Psoas muscle (tissue), 8 donors: Measurements from ENCODE around the gene RPL27. TPM values are rescaled to one million over a fixed set of nuclear protein-coding genes. Genes with fewer than 3 reads are reported as not detected.
"Not testable (repeated sequence)": the region's sequence is repeated elsewhere in the genome, so short reads cannot be mapped to it uniquely, and the experiment has no call there.

Experiments used
- ATAC-seq, 4 donors: fragments of 200-7000 bp; cut with Tn5 transposase; one replicate each; pipeline ENCODE4 v1.9.1; 2020; ENCODE audit warnings: moderate library complexity in 3 of 4, mild to moderate bottlenecking in 2 of 4
- DNase-seq, 2 donors: peaks; one replicate each; pipeline ENCODE4 v3.0.0-alpha.2; 2020
- H3K27ac ChIP-seq: fragments of 200-600 bp; one replicate; pipeline ENCODE4 v1.8.0; 2022
- H3K27me3 ChIP-seq, 3 donors: fragments of 200-600 bp in 1 of 3; one replicate each; pipeline versions ENCODE4 v1.6.1 to v1.8.0; 2013 to 2022; ENCODE audit warnings: low read length in 2 of 3, mild to moderate bottlenecking in 2 of 3, moderate library complexity in 1 of 3; ENCODE audit not compliant: insufficient read depth in 3 of 3
- H3K36me3 ChIP-seq, 2 donors: fragments of 200-600 bp in 1 of 2; one replicate each; pipeline versions ENCODE4 v1.6.1 to v1.8.0; 2013 to 2022; ENCODE audit warnings: low read depth in 1 of 2, mild to moderate bottlenecking in 1 of 2, moderate library complexity in 1 of 2; ENCODE audit not compliant: insufficient read depth in 1 of 2
- H3K4me1 ChIP-seq: fragments of 200-600 bp; one replicate; pipeline ENCODE4 v1.8.0; 2022
- H3K4me3 ChIP-seq: fragments of 200-600 bp; one replicate; pipeline ENCODE4 v1.8.0; 2022; ENCODE audit warnings: mild to moderate bottlenecking
- H3K9me3 ChIP-seq: fragments of 200-600 bp; one replicate; pipeline ENCODE4 v1.8.0; 2022
- CTCF ChIP-seq: fragments of 200-600 bp; IDR thresholded peaks from one replicate; pipeline ENCODE4 v1.8.0; 2022; ENCODE audit warnings: antibody characterized with exemption
- WGBS, 3 donors: extraction: QIAGEN DNeasy Blood & Tissue Kit; methylation state at CpG; one replicate each; pipeline versions ENCODE4 v1.1.6 to v1.1.7; 2013; 5-methylcytosine and 5-hydroxymethylcytosine counted together
- intact Hi-C, 2 donors: fragments of 100-400 bp; cut with DNase I; formaldehyde crosslinking; loops; one replicate each; pipeline versions ENCODE4 v1.11.0 to v1.14.2; 2022
- polyA plus RNA-seq, 3 donors: library from polyadenylated mRNA; stranded (reverse); fragments of 200-250 nt; gene quantifications; one replicate each; pipeline ENCODE4 v1.2.3, GENCODE V29; 2013
- total RNA-seq, 4 donors: library from RNA; stranded (reverse); fragmentation: NEBNext Ultra II Directional in 2 of 4; extraction: Animal tissue kit (Norgen Biotek cat#: 25700) in 2 of 4; gene quantifications; one replicate each; pipeline versions ENCODE4 v1.2.1 to v1.2.4, GENCODE V29; 2021 to 2023
- donor health status: healthy with polysubstance abuse.
- donor health status: DM: no; HTN: no; CAD: no; lungs with moderate emphysema.
- donor health status: Bipolar disorder and iron deficiency.
- donor health status: healthy.
- donor health status: DM: yes; HTN: yes; CAD: no.
- donor health status: DM: no; HTN: no; CAD: no.
- donor health status: DM: no; HTN: no; CAD: no.
- donor health status: DM: yes; HTN: yes; CAD: no.

Gene RPL27
- total and polyA plus RNA-seq, 7 donors: 506 to 3,118 (median 1,045) TPM

- Histone ChIP-seq H3K27ac (peak within 1 kb of the TSS; percentile 83), H3K27me3 (no peaks in the 10 kb centered on the region), H3K4me3 (peak within 1 kb of the TSS; percentile 70), H3K4me1 (peaks cover 7% of the 10 kb centered on the region), H3K9me3 (no peaks in the 10 kb centered on the region), H3K36me3 (peaks cover 0 to 37% of the 10 kb centered on the region in 2 donors)
- ATAC-seq (peak; percentile 96 to 98 (median 96)), DNase-seq (peak; percentile 90 to 95)
- intact Hi-C loops: no loop called here
- WGBS, 3 donors: 0 to 1% (median 1%) methylated on average over 43 of the region's 43 CpGs
- TF ChIP-seq CTCF: no peak
Observed at GRCh38 chr17:42964161-42964932, 33.9 kb upstream of the RPL27 start, which contains the start of gene AARSD1. TSS of gene AARSD1 (minus strand) at chr17:42964454. CDS start at chr17:42964440, 14 bp downstream.

GRCh38 chr17:42967925-42968324, 30.3 kb upstream of the RPL27 start:
- no peak for ATAC-seq

GRCh38 chr17:42969001-42969581, 29.1 kb upstream of the RPL27 start:
- no peaks in the 10 kb centered on the region for H3K36me3 ChIP-seq
- ATAC-seq: peak in 1 of 4 donors; percentile 9
- TF ChIP-seq CTCF: no peak
- no peak for DNase-seq
- 36 to 50% (median 38%) methylated on average over 5 of the region's 5 CpGs for WGBS, 3 donors
- H3K9me3 ChIP-seq: no peaks in the 10 kb centered on the region
- no peak overlapping the region for H3K27ac ChIP-seq
- intact Hi-C loops: no loop called here
- H3K4me1 ChIP-seq: no peaks in the 10 kb centered on the region
- H3K27me3 ChIP-seq: no peaks in the 10 kb centered on the region
- no peak overlapping the region for H3K4me3 ChIP-seq

More at GRCh38 chr17:42967925-42968324, 30.3 kb upstream of the RPL27 start:
- Histone ChIP-seq H3K27me3 (no peaks in the 10 kb centered on the region), H3K36me3 (peaks cover 0 to 1% of the 10 kb centered on the region in 2 donors), H3K9me3 (no peaks in the 10 kb centered on the region), H3K4me1 (peaks cover 7% of the 10 kb centered on the region), H3K4me3 (no peak overlapping the region), H3K27ac (peak overlapping the region; percentile 39)
- no peak for TF ChIP-seq CTCF
- no peak for DNase-seq
- intact Hi-C loops: no loop called here
- 52 to 67% (median 57%) methylated on average over 1 of the region's 1 CpG for WGBS, 3 donors

DNA sequence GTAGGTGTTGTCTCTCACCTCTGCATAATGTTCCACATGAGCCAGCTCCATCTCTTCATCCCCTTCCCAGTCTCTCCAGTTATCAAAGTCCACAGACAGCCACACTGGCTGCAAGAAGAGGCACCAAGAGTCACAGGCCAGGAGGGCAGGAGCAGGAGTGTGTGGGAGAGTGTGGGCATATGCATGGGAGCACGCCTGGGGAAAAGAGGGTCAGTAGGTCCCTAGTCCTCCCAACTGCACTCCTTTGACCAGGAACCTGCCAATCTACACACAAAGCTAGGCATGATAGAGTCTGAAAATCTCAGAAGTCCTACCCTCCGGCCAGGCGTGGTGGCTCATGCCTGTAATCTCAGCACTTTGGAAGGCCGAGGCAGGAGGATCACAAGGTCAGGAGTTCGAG, 26.6 kb upstream of the RPL27 start:
- no peak overlapping the region for H3K4me3 ChIP-seq
- no peak for ATAC-seq
- intact Hi-C loops: no loop called here
- no peaks in the 10 kb centered on the region for H3K36me3 ChIP-seq
- no peak overlapping the region for H3K27ac ChIP-seq
- DNase-seq: no peak
- no peak for TF ChIP-seq CTCF
- H3K9me3 ChIP-seq: no peaks in the 10 kb centered on the region
- peaks cover 7% of the 10 kb centered on the region for H3K4me1 ChIP-seq
- H3K27me3 ChIP-seq: no peaks in the 10 kb centered on the region
- 85 to 88% (median 87%) methylated on average over 5 of the region's 5 CpGs for WGBS, 3 donors

- not testable (repeated sequence) for ATAC-seq
- WGBS, 3 donors: 64 to 73% (median 71%) methylated on average over 5 to 11 of the region's 18 CpGs
Observed at GRCh38 chr17:42973323-42973722, 24.9 kb upstream of the RPL27 start.

More at GRCh38 chr17:42973323-42973722, 24.9 kb upstream of the RPL27 start:
- H3K4me3 ChIP-seq, DNase-seq, H3K27me3 ChIP-seq, H3K4me1 ChIP-seq, intact Hi-C loops, H3K9me3 ChIP-seq, H3K27ac ChIP-seq, H3K36me3 ChIP-seq: not testable (repeated sequence)
